GM10847 (cell line): ENCODE measurements around the gene POLDIP3.

Experiments used
- POLR2A ChIP-seq: IDR thresholded peaks from 2 replicates; pipeline ENCODE4 v1.6.1; 2011; ENCODE audit not compliant: insufficient read length; ENCODE audit errors: extremely low read depth

POLDIP3 gene, protein sequence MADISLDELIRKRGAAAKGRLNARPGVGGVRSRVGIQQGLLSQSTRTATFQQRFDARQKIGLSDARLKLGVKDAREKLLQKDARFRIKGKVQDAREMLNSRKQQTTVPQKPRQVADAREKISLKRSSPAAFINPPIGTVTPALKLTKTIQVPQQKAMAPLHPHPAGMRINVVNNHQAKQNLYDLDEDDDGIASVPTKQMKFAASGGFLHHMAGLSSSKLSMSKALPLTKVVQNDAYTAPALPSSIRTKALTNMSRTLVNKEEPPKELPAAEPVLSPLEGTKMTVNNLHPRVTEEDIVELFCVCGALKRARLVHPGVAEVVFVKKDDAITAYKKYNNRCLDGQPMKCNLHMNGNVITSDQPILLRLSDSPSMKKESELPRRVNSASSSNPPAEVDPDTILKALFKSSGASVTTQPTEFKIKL

GRCh38 chr22:42614312-42615091 lies at the start of gene POLDIP3:
Gene POLDIP3, minus strand, starts transcription at chr22:42614883. Its CDS starts 26 bp downstream, at chr22:42614857.
- TF ChIP-seq POLR2A: peak; percentile 64

GRCh38 chr22:42661985-42662831 lies 47.5 kb upstream of the POLDIP3 start:
- peak; percentile 38 for TF ChIP-seq POLR2A

- TF ChIP-seq POLR2A: no peak
These were observed 41.9 kb upstream of the POLDIP3 start for GRCh38 chr22:42656578-42656977.

- no peak for TF ChIP-seq POLR2A
These were observed 41.0 kb upstream of the POLDIP3 start for GRCh38 chr22:42655693-42656092.

DNA sequence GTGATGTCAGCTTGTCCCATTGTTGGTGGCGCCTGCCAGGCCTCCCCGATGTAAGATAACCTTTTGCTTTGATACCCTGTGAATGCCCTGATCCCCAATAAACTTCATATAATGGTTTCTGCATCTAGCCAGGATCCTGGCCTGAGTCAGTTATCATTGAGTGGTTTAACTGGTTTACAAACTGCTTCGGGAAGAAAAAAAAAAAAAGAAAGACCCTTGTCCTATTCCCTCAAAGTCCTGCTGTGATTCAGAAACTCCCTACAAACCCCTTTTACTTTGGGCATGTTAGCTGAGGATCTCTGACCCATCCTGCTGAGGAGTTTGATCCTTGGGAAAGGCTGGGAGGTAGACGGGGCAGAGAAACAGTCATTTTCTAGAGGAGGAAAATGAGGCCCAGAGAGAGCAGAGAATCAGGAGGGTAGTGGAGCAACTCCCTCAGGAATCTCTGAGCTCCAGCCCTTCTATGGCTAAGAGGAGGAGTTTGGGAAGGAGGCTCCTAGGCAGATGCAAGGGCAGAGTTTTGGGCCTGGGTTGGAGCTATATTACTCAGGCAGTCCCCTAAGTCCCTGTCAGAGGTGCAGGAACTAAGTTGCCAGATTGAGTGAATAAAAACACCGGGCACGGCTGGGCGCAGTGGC lies 39.9 kb upstream of the POLDIP3 start:
- TF ChIP-seq POLR2A: no peak

- TF ChIP-seq POLR2A: no peak
These were observed 39.3 kb upstream of the POLDIP3 start for GRCh38 chr22:42653999-42654398.

GRCh38 chr22:42651134-42651533 lies 36.5 kb upstream of the POLDIP3 start:
- TF ChIP-seq POLR2A: no peak

DNA sequence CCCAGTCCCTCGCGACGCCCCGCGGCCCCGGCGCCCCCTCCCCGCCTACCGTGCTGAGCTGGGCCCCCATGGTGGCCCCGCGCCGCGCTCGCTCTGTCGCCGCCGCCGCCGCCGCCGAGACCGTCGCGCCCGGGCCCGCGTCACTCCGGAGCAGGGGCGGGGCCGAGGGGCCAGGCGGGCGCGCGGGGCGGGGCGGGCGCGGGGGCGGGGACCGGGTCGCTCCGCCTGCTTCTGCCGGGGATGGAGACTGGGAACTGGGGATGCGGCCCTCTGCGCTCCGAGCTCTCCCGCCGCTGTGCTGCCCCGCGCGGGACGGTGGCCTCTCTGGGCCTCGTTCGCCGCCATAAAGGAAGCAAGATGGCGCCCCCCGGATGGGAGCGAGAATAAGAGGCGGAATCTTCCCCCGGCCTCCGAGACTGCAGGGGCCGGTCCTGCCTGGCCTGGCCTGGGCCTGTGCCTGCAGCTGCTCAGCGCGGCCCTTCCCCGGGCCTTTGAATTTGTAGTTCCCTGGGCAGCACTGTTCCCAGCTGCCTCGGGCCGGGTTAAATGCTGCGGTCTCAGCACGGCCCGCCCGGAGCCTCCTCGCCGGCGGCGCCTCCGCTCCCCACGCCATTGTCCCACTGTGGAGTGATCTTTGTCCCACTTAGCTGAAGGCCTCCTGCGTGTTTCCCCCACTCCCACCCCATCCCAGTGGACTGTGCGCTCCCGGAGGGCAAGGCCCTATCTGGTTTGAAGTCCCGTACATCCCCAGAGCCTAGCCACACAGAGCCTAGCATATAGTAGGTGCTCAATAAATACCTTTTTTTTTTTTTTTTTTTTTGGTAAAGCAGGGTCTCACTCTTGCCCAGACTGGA lies 34.8 kb upstream of the POLDIP3 start, which contains the start of gene CYB5R3:
TSS of gene CYB5R3 (minus strand) at position 147 of the 854 bp plus-strand sequence. CDS start at position 70, 77 bp downstream.
- TF ChIP-seq POLR2A: peak; percentile 55

- TF ChIP-seq POLR2A: no peak
These were observed 33.9 kb upstream of the POLDIP3 start for GRCh38 chr22:42648368-42649245.

- TF ChIP-seq POLR2A: no peak
These were observed 33.3 kb upstream of the POLDIP3 start for GRCh38 chr22:42648017-42648367.

DNA sequence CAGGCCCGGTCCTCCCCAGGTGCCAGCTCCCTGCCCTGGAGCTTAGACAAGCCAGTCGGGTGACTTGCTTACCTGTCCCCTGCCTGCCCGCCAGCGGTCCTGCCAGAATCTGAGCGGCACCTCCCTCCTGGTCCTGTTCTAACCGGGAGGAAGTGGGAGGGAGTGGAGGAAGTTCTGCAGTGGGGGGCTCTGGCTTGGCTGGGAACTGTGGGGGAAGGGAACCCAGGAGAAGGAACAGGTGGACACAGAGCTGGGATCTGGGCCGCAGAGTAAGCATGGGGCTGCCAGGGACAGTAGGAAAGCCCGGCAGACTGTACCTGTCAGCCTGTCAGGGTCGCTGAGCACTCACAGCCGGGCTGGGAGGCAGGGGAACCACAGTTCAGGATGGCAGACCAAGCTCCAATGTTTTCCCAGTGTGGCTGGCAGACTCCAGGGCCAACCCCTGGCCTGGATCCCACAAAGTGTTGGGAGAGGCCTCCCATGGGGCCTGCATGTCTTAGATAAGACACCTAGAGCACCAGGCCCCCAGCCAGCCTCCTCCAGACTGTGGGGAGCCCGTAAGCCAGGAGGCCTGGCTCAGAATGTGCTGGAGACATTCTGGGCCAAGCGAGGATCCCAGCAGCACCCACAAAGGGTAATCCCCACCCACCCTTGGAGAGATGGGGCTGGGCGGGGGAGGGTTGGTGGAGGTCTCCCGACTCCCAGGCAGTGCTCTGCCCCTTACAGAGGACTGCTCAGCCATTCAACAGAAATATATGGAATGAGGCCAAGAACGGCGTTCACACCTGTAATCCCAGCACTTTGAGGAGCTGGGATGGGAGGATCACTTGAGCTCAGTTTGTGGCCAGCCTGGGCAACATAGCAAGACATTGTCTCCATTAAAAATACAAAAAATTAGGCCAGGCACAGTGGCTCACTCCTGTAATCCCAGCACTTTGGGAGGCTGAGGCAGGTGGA lies 32.2 kb upstream of the POLDIP3 start:
- no peak for TF ChIP-seq POLR2A
